HL-60 (cell line): Measurements from ENCODE around the gene SHISA4.
"Not testable (repeated sequence)": the region's sequence is repeated elsewhere in the genome, so short reads cannot be mapped to it uniquely, and the experiment has no call there.

Source experiments
- POLR2AphosphoS5 ChIP-seq: IDR thresholded peaks from 2 replicates; pipeline ENCODE4 v1.6.1; 2012; ENCODE audit warnings: low read depth
- TF ChIP-seq, protein P1 (sequence below): IDR thresholded peaks from one replicate; pipeline ENCODE4 v1.5.1; 2011; ENCODE audit warnings: low read length, control low read depth, inconsistent platforms; ENCODE audit not compliant: insufficient read depth

DNA sequence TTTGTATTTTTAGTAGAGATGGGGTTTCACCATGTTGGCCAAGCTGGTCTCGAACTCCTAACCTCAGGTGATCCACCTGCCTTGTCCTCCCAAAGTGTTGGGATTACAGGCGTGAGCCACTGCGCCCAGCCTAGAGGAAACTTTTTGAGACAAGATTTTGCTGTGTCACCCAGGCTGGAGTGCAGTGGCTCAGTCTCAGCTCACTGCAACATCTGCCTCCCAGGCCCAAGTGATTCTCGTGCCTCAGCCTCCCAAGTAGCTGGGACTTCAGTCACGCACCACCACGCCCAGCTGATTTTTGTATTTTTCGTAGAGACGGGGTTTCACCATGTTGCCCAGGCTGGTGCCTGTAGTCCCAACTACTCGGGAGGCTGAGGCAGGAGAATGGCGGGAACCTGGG is 49.6 kb upstream of the SHISA4 start:
- TF ChIP-seq, protein P1, sequence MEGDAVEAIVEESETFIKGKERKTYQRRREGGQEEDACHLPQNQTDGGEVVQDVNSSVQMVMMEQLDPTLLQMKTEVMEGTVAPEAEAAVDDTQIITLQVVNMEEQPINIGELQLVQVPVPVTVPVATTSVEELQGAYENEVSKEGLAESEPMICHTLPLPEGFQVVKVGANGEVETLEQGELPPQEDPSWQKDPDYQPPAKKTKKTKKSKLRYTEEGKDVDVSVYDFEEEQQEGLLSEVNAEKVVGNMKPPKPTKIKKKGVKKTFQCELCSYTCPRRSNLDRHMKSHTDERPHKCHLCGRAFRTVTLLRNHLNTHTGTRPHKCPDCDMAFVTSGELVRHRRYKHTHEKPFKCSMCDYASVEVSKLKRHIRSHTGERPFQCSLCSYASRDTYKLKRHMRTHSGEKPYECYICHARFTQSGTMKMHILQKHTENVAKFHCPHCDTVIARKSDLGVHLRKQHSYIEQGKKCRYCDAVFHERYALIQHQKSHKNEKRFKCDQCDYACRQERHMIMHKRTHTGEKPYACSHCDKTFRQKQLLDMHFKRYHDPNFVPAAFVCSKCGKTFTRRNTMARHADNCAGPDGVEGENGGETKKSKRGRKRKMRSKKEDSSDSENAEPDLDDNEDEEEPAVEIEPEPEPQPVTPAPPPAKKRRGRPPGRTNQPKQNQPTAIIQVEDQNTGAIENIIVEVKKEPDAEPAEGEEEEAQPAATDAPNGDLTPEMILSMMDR = not testable (repeated sequence)
- not testable (repeated sequence) for TF ChIP-seq POLR2AphosphoS5
